HCT116 (cell line): Measurements from ENCODE around the gene FAM163B. TPM values are rescaled to one million over a fixed set of nuclear protein-coding genes. Genes with fewer than 3 reads are reported as not detected.

Experiments
- ATAC-seq: fragments of 200-7000 bp; cut with Tn5 transposase; 2 replicates; pipeline ENCODE4 v1.9.1; 2020; ENCODE audit warnings: mild to moderate bottlenecking, moderate library complexity
- BruUV-seq: library from RNA; stranded (reverse); fragments of 400-500 nt; replicated peaks from 2 replicates; lab custom pipeline; 2021; lab: Mats Ljungman, UMichigan
- CTCF ChIA-PET: fragments of 300-600 bp; sonication (Branson Sonifier 250); formaldehyde crosslinking; loops from one replicate; lab custom pipeline; 2021; ENCODE audit warnings: antibody characterized with exemption; lab: Charles Lee
- POLR2A ChIA-PET: fragments of 300-600, 350-600 bp; sonication (Branson Sonifier 250); formaldehyde crosslinking; loops from one replicate; lab custom pipeline; 2021; ENCODE audit warnings: antibody characterized with exemption; lab: Charles Lee
- RAD21 ChIA-PET, 2 experiments: fragments of 300-600 bp; sonication (Branson Sonifier 250); formaldehyde crosslinking; loops; one replicate each; lab custom pipeline; 2023; ENCODE audit warnings: low total read pairs in 2 of 2; ENCODE audit not compliant: uncharacterized antibody in 2 of 2, unreplicated experiment in 2 of 2, low non-redundant PET in 1 of 2; lab: Charles Lee
- DNase-seq: peaks from one replicate; pipeline ENCODE4 v3.0.0-alpha.2; 2010; ENCODE audit warnings: low read depth, low spot score
- H2AFZ ChIP-seq: fragments of 200-600 bp; shearing (Covaris generic), sonication (generic); 2 replicates; pipeline ENCODE4 v1.6.1; 2017; ENCODE audit warnings: low read depth, mixed run types, mixed read lengths, antibody characterized with exemption, low read length; ENCODE audit not compliant: poor library complexity, severe bottlenecking
- H3K27ac ChIP-seq: 2 replicates; pipeline ENCODE4 v1.5.1; 2012; ENCODE audit warnings: low read depth, low read length
- H3K27me3 ChIP-seq: fragments of 200-600 bp; sonication (generic); 2 replicates; pipeline ENCODE4 v1.6.1; 2016; ENCODE audit warnings: mixed run types, low read length, mixed read lengths; ENCODE audit not compliant: insufficient read depth
- H3K36me3 ChIP-seq, 2 experiments: fragments of 200-500 bp in 1 of 2; fragments of 200-600 bp in 1 of 2; sonication (Bioruptor generic) in 1 of 2; sonication (generic) in 1 of 2; 2 replicates each; pipeline versions ENCODE4 v1.5.1 to v1.6.1; 2014 to 2016; ENCODE audit warnings: low read length in 2 of 2, inconsistent platforms in 1 of 2, mixed read lengths in 1 of 2, mixed run types in 1 of 2; ENCODE audit not compliant: insufficient read depth in 2 of 2, control insufficient read depth in 1 of 2
- H3K4me1 ChIP-seq, 2 experiments: fragments of 200-600 bp in 1 of 2; sonication (generic) in 1 of 2; 2 replicates each; pipeline versions ENCODE4 v1.5.1 to v1.6.1; 2012 to 2017; ENCODE audit warnings: low read length in 2 of 2, inconsistent platforms in 1 of 2, mild to moderate bottlenecking in 1 of 2, mixed read lengths in 1 of 2, mixed run types in 1 of 2, moderate library complexity in 1 of 2; ENCODE audit not compliant: insufficient read depth in 2 of 2, control insufficient read depth in 1 of 2
- H3K4me2 ChIP-seq: fragments of 200-600 bp; sonication (generic); 2 replicates; pipeline ENCODE4 v1.6.1; 2017; ENCODE audit warnings: mixed run types, low read length, mixed read lengths
- H3K4me3 ChIP-seq, 2 experiments: fragments of 200-600 bp in 1 of 2; sonication (generic) in 1 of 2; replicated peaks in 1 of 2; 2 replicates each; pipeline ENCODE4 v1.5.1; 2011 to 2016; ENCODE audit warnings: low read length in 2 of 2, control low read depth in 1 of 2, low read depth in 1 of 2, mild to moderate bottlenecking in 1 of 2, mixed read lengths in 1 of 2, mixed run types in 1 of 2
- H3K79me2 ChIP-seq: fragments of 200-600 bp; sonication (generic); 2 replicates; pipeline ENCODE4 v1.6.1; 2017; ENCODE audit warnings: mild to moderate bottlenecking, mixed run types, low read length, moderate library complexity, mixed read lengths; ENCODE audit not compliant: insufficient read depth
- H3K9ac ChIP-seq: fragments of 200-600 bp; sonication (generic); 2 replicates; pipeline ENCODE4 v1.6.1; 2016; ENCODE audit warnings: low read length, mixed read lengths
- H3K9me2 ChIP-seq: fragments of 200-600 bp; sonication (generic), shearing (Covaris generic); 2 replicates; pipeline ENCODE4 v1.6.1; 2017; ENCODE audit warnings: mixed run types, mild to moderate bottlenecking, moderate library complexity; ENCODE audit not compliant: insufficient read depth
- H3K9me3 ChIP-seq, 2 experiments: fragments of 200-500 bp in 1 of 2; fragments of 200-600 bp in 1 of 2; sonication (Bioruptor generic) in 1 of 2; sonication (generic) in 1 of 2; 2 replicates each; pipeline ENCODE4 v1.6.1; 2014 to 2017; ENCODE audit warnings: low read length in 2 of 2, mixed read lengths in 2 of 2, inconsistent platforms in 1 of 2, low read depth in 1 of 2, mild to moderate bottlenecking in 1 of 2, mixed run types in 1 of 2, moderate library complexity in 1 of 2; ENCODE audit not compliant: control insufficient read depth in 1 of 2, insufficient read depth in 1 of 2
- H4K20me1 ChIP-seq: fragments of 200-600 bp; sonication (generic), shearing (Covaris generic); 2 replicates; pipeline ENCODE4 v1.6.1; 2017; ENCODE audit warnings: mixed run types, mild to moderate bottlenecking, moderate library complexity; ENCODE audit not compliant: insufficient read depth
- ATF3 ChIP-seq: IDR thresholded peaks from 2 replicates; pipeline ENCODE4 v1.6.1; 2012
- CTCF ChIP-seq, 3 experiments: fragments of 200-600 bp in 1 of 3; sonication (generic) in 1 of 3; IDR thresholded peaks in 2 of 3; conservative IDR thresholded peaks in 1 of 3; 2 replicates each; pipeline ENCODE4 v1.5.1; 2012 to 2017; ENCODE audit warnings: low read depth in 2 of 3, low read length in 2 of 3, antibody characterized with exemption in 1 of 3, borderline replicate concordance in 1 of 3, control low read depth in 1 of 3, mild to moderate bottlenecking in 1 of 3, mixed read lengths in 1 of 3, mixed run types in 1 of 3, moderate library complexity in 1 of 3; ENCODE audit not compliant: insufficient read depth in 1 of 3
- EGR1 ChIP-seq: IDR thresholded peaks from 2 replicates; pipeline ENCODE4 v1.6.1; 2012; ENCODE audit warnings: low read depth
- EZH2phosphoT487 ChIP-seq: fragments of 200-600 bp; IDR thresholded peaks from 2 replicates; pipeline ENCODE4 v1.6.1; 2018; ENCODE audit warnings: antibody characterized with exemption, borderline replicate concordance
- FOSL1 ChIP-seq: IDR thresholded peaks from 2 replicates; pipeline ENCODE4 v1.6.1; 2012; ENCODE audit warnings: low read depth
- JUND ChIP-seq: IDR thresholded peaks from 2 replicates; pipeline ENCODE4 v1.6.1; 2012
- MAX ChIP-seq: IDR thresholded peaks from 2 replicates; pipeline ENCODE4 v1.6.1; 2012
- POLR2A ChIP-seq: IDR thresholded peaks from 2 replicates; pipeline ENCODE4 v1.7.0; 2011; ENCODE audit warnings: borderline replicate concordance; ENCODE audit not compliant: insufficient read depth, insufficient read length; ENCODE audit errors: extremely low read depth
- POLR2AphosphoS5 ChIP-seq: IDR thresholded peaks from 2 replicates; pipeline ENCODE4 v1.6.1; 2011; ENCODE audit warnings: mild to moderate bottlenecking, low read depth, low read length, moderate library complexity
- SIN3A ChIP-seq: IDR thresholded peaks from 2 replicates; pipeline ENCODE4 v1.6.1; 2012; ENCODE audit warnings: low read depth
- SRF ChIP-seq: IDR thresholded peaks from 2 replicates; pipeline ENCODE4 v1.6.1; 2012; ENCODE audit warnings: low read depth
- ZFX ChIP-seq: fragments of 450-650 bp; IDR thresholded peaks from 2 replicates; pipeline ENCODE4 v1.6.1; 2017
- intact Hi-C: fragments of 100-400 bp; cut with micrococcal nuclease; formaldehyde crosslinking; loops from 2 replicates; pipeline ENCODE4 v1.10.0; 2022
- total RNA-seq: library from RNA; stranded (reverse); gene quantifications from one replicate; pipeline ENCODE4 v1.2.1, GENCODE V29; 2021; ENCODE audit not compliant: unreplicated experiment
- TF ChIP-seq, protein P1 (sequence below): IDR thresholded peaks from 2 replicates; pipeline ENCODE4 v1.6.1; 2011; ENCODE audit warnings: mild to moderate bottlenecking, low read length, moderate library complexity; ENCODE audit not compliant: insufficient replicate concordance; ENCODE audit errors: extremely low read depth

FAM163B gene
- total RNA-seq, 1 experiment from 2014 or later, result not detected

DNA sequence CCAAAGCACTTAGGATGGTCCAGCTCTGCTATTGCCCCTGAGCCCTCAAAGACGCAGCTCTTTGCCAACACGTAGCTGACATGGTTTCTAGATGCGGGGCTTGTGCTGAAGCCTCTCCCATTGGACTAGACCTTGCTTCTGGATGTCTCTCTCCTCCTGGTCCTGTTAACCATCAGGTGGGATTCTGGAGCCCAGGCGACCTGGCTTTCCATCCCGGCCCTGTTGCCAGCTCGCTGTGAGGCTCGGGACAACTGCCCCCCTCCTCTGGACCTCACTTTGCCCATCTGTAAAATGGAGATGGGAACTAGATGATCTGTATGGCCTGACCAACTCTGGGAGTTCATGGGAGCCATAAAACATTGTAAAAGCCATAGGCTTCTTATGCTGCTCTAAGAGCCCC lies 31.0 kb upstream of the FAM163B start (continued):
- TF ChIP-seq, protein P1, sequence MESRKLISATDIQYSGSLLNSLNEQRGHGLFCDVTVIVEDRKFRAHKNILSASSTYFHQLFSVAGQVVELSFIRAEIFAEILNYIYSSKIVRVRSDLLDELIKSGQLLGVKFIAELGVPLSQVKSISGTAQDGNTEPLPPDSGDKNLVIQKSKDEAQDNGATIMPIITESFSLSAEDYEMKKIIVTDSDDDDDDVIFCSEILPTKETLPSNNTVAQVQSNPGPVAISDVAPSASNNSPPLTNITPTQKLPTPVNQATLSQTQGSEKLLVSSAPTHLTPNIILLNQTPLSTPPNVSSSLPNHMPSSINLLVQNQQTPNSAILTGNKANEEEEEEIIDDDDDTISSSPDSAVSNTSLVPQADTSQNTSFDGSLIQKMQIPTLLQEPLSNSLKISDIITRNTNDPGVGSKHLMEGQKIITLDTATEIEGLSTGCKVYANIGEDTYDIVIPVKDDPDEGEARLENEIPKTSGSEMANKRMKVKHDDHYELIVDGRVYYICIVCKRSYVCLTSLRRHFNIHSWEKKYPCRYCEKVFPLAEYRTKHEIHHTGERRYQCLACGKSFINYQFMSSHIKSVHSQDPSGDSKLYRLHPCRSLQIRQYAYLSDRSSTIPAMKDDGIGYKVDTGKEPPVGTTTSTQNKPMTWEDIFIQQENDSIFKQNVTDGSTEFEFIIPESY, result no peak
- TF ChIP-seq MAX (no peak), POLR2AphosphoS5 (no peak)

DNA sequence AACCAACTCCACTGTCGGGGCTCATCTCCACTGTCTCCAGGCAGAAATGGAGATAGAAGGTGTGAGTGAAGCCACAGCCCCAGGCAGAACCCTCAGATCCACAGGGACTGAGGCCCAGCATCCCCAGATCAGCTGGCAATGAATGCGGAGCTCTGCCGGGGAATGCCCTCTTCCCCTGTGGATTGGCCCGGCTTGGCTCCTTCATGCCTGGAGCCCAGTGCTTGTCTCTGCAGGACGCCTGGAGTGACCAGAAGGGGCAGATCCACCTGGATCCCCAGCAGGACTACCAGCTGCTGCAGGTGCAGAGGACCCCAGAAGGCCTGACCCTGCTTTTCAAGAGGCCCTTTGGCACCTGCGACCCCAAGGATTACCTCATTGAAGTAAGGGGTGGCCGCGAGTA lies 30.4 kb upstream of the FAM163B start:
- DNase-seq, result no peak
- Histone ChIP-seq H4K20me1 (no peaks in the 10 kb centered on the region), H3K79me2 (no peaks in the 10 kb centered on the region), H3K9me3 (no peaks in the 10 kb centered on the region), H3K4me1 (no peaks in the 10 kb centered on the region)
- no TSS peak for BruUV-seq
- TF ChIP-seq FOSL1 (no peak), EGR1 (no peak), CTCF (IDR thresholded peaks at IDR 0.05 in 2 of 3, conservative IDR thresholded peaks at IDR 0.05 in 1 of 3; ENCODE audit: borderline replicate concordance in 1 of 3, insufficient read depth in 1 of 3, low read depth in 2 of 3, low read length in 2 of 3) (no peak), ZFX (no peak), JUND (no peak), MAX (no peak), ATF3 (no peak), SRF (no peak), EZH2phosphoT487 (no peak), POLR2A (no peak), SIN3A (no peak)
- TF ChIP-seq, protein P1, result no peak
- TF ChIP-seq, all 23 proteins: peak for 0
- Histone ChIP-seq H3K27me3 (peaks cover 5% of the 10 kb centered on the region; the same call in 1 of the 2 replicates), H3K9me2 (no peaks in the 10 kb centered on the region), H2AFZ (no peak overlapping the region), H3K27ac (no peak overlapping the region), H3K9ac (no peak overlapping the region), H3K4me3 (no peak overlapping the region), H3K36me3 (no peaks in the 10 kb centered on the region), H3K4me2 (no peak overlapping the region)
- intact Hi-C loops, result no loop called here
- ChIA-PET RAD21 (no interaction called here), CTCF (no interaction called here), POLR2A (no interaction called here)
- ATAC-seq, result no peak
